Tibial nerve (tissue), 4 donors: ENCODE results near the gene HBG1. TPM values are rescaled to one million over a fixed set of nuclear protein-coding genes. Genes with fewer than 3 reads are reported as not detected.

Experiments used
- DNase-seq, 2 donors: peaks; one replicate each; pipeline ENCODE4 v3.0.0-alpha.2; 2019; ENCODE audit warnings: low spot score in 2 of 2
- H3K27ac ChIP-seq, 4 donors: fragments of 200-600 bp; sonication (generic) in 3 of 4; one replicate each; pipeline ENCODE4 v1.5.1; 2017 to 2019; ENCODE audit warnings: mild to moderate bottlenecking in 1 of 4
- H3K27me3 ChIP-seq, 2 donors: fragments of 200-600 bp; sonication (generic) in 1 of 2; one replicate each; pipeline versions ENCODE4 v1.5.1 to v1.6.0; 2017 to 2019
- H3K36me3 ChIP-seq, 3 donors: fragments of 200-600 bp; sonication (generic); one replicate each; pipeline ENCODE4 v1.5.1; 2018 to 2019
- H3K4me1 ChIP-seq, 4 donors: fragments of 200-600 bp; sonication (generic) in 3 of 4; one replicate each; pipeline ENCODE4 v1.5.1; 2017 to 2019
- H3K4me3 ChIP-seq, 4 donors: fragments of 200-600 bp; sonication (generic) in 3 of 4; one replicate each; pipeline ENCODE4 v1.5.1; 2017 to 2019; ENCODE audit warnings: mild to moderate bottlenecking in 1 of 4, moderate library complexity in 1 of 4
- H3K9me3 ChIP-seq, 4 donors: fragments of 200-600 bp; sonication (generic) in 3 of 4; one replicate each; pipeline ENCODE4 v1.5.1; 2017 to 2019
- CTCF ChIP-seq, 5 experiments: fragments of 200-600 bp in 3 of 5; fragments of 450-650 bp in 2 of 5; sonication (generic) in 3 of 5; IDR thresholded peaks; one replicate each; pipeline ENCODE4 v1.5.1; 2016 to 2019; ENCODE audit warnings: antibody characterized with exemption in 5 of 5, mild to moderate bottlenecking in 3 of 5, moderate library complexity in 2 of 5
- EP300 ChIP-seq, 2 donors: sonication (generic); formaldehyde crosslinking; IDR thresholded peaks; one replicate each; pipeline ENCODE4 v1.6.1; 2017; ENCODE audit warnings: antibody characterized with exemption in 2 of 2, mild to moderate bottlenecking in 1 of 2
- POLR2A ChIP-seq, 2 donors: fragments of 450-650 bp; IDR thresholded peaks; one replicate each; pipeline ENCODE4 v1.6.1; 2017; ENCODE audit warnings: antibody characterized with exemption in 2 of 2, mild to moderate bottlenecking in 2 of 2, moderate library complexity in 2 of 2
- WGBS, 2 donors: methylation state at CpG; one replicate each; pipeline ENCODE4 v1.1.5; 2018; 5-methylcytosine and 5-hydroxymethylcytosine counted together
- total RNA-seq, 4 donors: library from RNA; depleted of rRNA; stranded (reverse); fragments of >200 nt; gene quantifications; one replicate each; pipeline ENCODE4 v1.1.0, GENCODE V29; 2016

HBG1 gene
- total RNA-seq, 4 donors from 2014 or later: not detected

GRCh38 chr11:5282628-5283027, 33.0 kb upstream of the HBG1 start:
- Histone ChIP-seq H3K9me3 (no peaks in the 10 kb centered on the region), H3K4me1 (peaks cover 0 to 7% (median 0%) of the 10 kb centered on the region in 4 donors), H3K36me3 (no peaks in the 10 kb centered on the region), H3K27me3 (no peaks in the 10 kb centered on the region), H3K27ac (no peak overlapping the region), H3K4me3 (no peak overlapping the region)
- TF ChIP-seq EP300 (IDR thresholded peaks at IDR 0.05): no peak
- TF ChIP-seq CTCF (IDR thresholded peaks at IDR 0.05): no peak
- TF ChIP-seq POLR2A (IDR thresholded peaks at IDR 0.05): no peak
- 66 to 86% methylated on average over 2 of the region's 2 CpGs for WGBS, 2 donors
- DNase-seq: no peak

GRCh38 chr11:5281596-5281995, 31.9 kb upstream of the HBG1 start:
- H3K27ac ChIP-seq: no peak overlapping the region
- no peaks in the 10 kb centered on the region for H3K36me3 ChIP-seq
- H3K4me1 ChIP-seq: peaks cover 0 to 7% (median 0%) of the 10 kb centered on the region in 4 donors
- no peak overlapping the region for H3K4me3 ChIP-seq
- H3K27me3 ChIP-seq: no peaks in the 10 kb centered on the region
- no peak for DNase-seq
- TF ChIP-seq CTCF (IDR thresholded peaks at IDR 0.05): no peak
- H3K9me3 ChIP-seq: no peaks in the 10 kb centered on the region

GRCh38 chr11:5280582-5281102, 31.0 kb upstream of the HBG1 start:
- DNase-seq: peak in 1 of 2 donors; percentile 53
- 45 to 53% methylated on average over 3 of the region's 3 CpGs for whole genome bisulfite sequencing, 2 donors

GRCh38 chr11:5279471-5280090, 29.9 kb upstream of the HBG1 start:
- Histone ChIP-seq H3K27ac (no peak overlapping the region), H3K27me3 (no peaks in the 10 kb centered on the region), H3K4me1 (peaks cover 0 to 7% (median 0%) of the 10 kb centered on the region in 4 donors), H3K36me3 (no peaks in the 10 kb centered on the region), H3K4me3 (no peak overlapping the region), H3K9me3 (no peaks in the 10 kb centered on the region)
- TF ChIP-seq POLR2A (IDR thresholded peaks at IDR 0.05): no peak
- TF ChIP-seq CTCF (IDR thresholded peaks at IDR 0.05): no peak
- no peak for TF ChIP-seq EP300 (IDR thresholded peaks at IDR 0.05)
- DNase-seq: no peak
- 52 to 57% methylated on average over 4 of the region's 4 CpGs for WGBS, 2 donors

More at GRCh38 chr11:5280582-5281102, 31.0 kb upstream of the HBG1 start:
- Histone ChIP-seq H3K9me3 (no peaks in the 10 kb centered on the region), H3K36me3 (no peaks in the 10 kb centered on the region), H3K4me3 (no peak overlapping the region), H3K27me3 (no peaks in the 10 kb centered on the region), H3K4me1 (peaks cover 0 to 7% (median 0%) of the 10 kb centered on the region in 4 donors), H3K27ac (no peak overlapping the region)
- TF ChIP-seq POLR2A (IDR thresholded peaks at IDR 0.05) (no peak), EP300 (IDR thresholded peaks at IDR 0.05) (no peak), CTCF (IDR thresholded peaks at IDR 0.05) (no peak)

GRCh38 chr11:5277807-5278382, 28.2 kb upstream of the HBG1 start:
- Histone ChIP-seq H3K4me3 (no peak overlapping the region), H3K4me1 (peaks cover 0 to 7% (median 0%) of the 10 kb centered on the region in 4 donors), H3K9me3 (no peaks in the 10 kb centered on the region), H3K36me3 (no peaks in the 10 kb centered on the region), H3K27me3 (no peaks in the 10 kb centered on the region), H3K27ac (no peak overlapping the region)
- 70 to 89% methylated on average over 1 of the region's 1 CpG for WGBS, 2 donors
- TF ChIP-seq EP300 (IDR thresholded peaks at IDR 0.05) (no peak), POLR2A (IDR thresholded peaks at IDR 0.05) (no peak)
- DNase-seq: no peak
